Prostate gland (tissue), 2 donors: ENCODE results near the gene TAT. TPM values are rescaled to one million over a fixed set of nuclear protein-coding genes. Genes with fewer than 3 reads are reported as not detected.
"Not testable (repeated sequence)": the region's sequence is repeated elsewhere in the genome, so short reads cannot be mapped to it uniquely, and the experiment has no call there.

Experiments
- DNase-seq: peaks from one replicate; pipeline ENCODE4 v3.0.0-alpha.2; 2019; ENCODE audit warnings: low spot score
- H3K27ac ChIP-seq, 2 donors: fragments of 200-600 bp; sonication (generic); 2 replicates each; pipeline ENCODE4 v1.5.1; 2017 to 2019
- H3K27me3 ChIP-seq: fragments of 200-600 bp; sonication (generic); replicated peaks from 2 replicates; pipeline ENCODE4 v1.5.1; 2019; ENCODE audit not compliant: insufficient read depth
- H3K36me3 ChIP-seq, 2 donors: fragments of 200-600 bp; sonication (generic); 1 replicate in 1 of 2; 2 replicates in 1 of 2; pipeline versions ENCODE4 v1.5.1 to v1.8.1; 2017 to 2019
- H3K4me1 ChIP-seq: fragments of 200-600 bp; sonication (generic); replicated peaks from 2 replicates; pipeline ENCODE4 v1.5.1; 2019
- H3K4me3 ChIP-seq, 2 donors: fragments of 200-600 bp; sonication (generic); 2 replicates each; pipeline ENCODE4 v1.5.1; 2017 to 2019
- H3K9me3 ChIP-seq: fragments of 200-600 bp; sonication (generic); 2 replicates; pipeline ENCODE4 v1.5.1; 2017
- CTCF ChIP-seq, 4 experiments: fragments of 200-600 bp in 2 of 4; fragments of 450-650 bp in 2 of 4; sonication (generic) in 2 of 4; IDR thresholded peaks; 1 replicate in 3 of 4; 2 replicates in 1 of 4; pipeline ENCODE4 v1.5.1; 2016 to 2019; ENCODE audit warnings: antibody characterized with exemption in 4 of 4, mild to moderate bottlenecking in 2 of 4, moderate library complexity in 2 of 4
- POLR2A ChIP-seq: fragments of 450-650 bp; IDR thresholded peaks from one replicate; pipeline ENCODE4 v1.6.1; 2016; ENCODE audit warnings: antibody characterized with exemption, mild to moderate bottlenecking
- POLR2AphosphoS5 ChIP-seq: sonication (generic); formaldehyde crosslinking; IDR thresholded peaks from one replicate; pipeline ENCODE4 v1.6.1; 2017; ENCODE audit warnings: antibody characterized with exemption
- WGBS: methylation state at CpG from one replicate; pipeline ENCODE4 v1.1.5; 2018; 5-methylcytosine and 5-hydroxymethylcytosine counted together
- intact Hi-C: fragments of 100-400 bp; cut with DNase I; formaldehyde crosslinking; loops from one replicate; pipeline ENCODE4 v1.14.2; 2022
- total RNA-seq, 2 donors: library from RNA; depleted of rRNA; stranded (reverse); fragments of >200 nt; gene quantifications; one replicate each; pipeline ENCODE4 v1.1.0, GENCODE V29; 2016

Gene TAT
- total RNA-seq, 2 donors from 2014 or later, result 0.17 TPM; not detected in 1

- H3K36me3 ChIP-seq, result no peaks in the 10 kb centered on the region
- intact Hi-C loops, result no loop called here
- H3K27ac ChIP-seq, result no peak overlapping the region
- H3K4me1 ChIP-seq, result no peaks in the 10 kb centered on the region
- no peaks in the 10 kb centered on the region for H3K9me3 ChIP-seq
- no peaks in the 10 kb centered on the region for H3K27me3 ChIP-seq
- 31% methylated on average over 2 of the region's 2 CpGs for WGBS
- H3K4me3 ChIP-seq, result no peak overlapping the region
- no peak for DNase-seq
- TF ChIP-seq POLR2AphosphoS5, result no peak
- TF ChIP-seq POLR2A, result no peak
- no peak for TF ChIP-seq CTCF (IDR thresholded peaks at IDR 0.05)
Observed at GRCh38 chr16:71609066-71609465, 32.2 kb upstream of the TAT start.

GRCh38 chr16:71600822-71601221, 23.9 kb upstream of the TAT start:
- no peaks in the 10 kb centered on the region for H3K4me1 ChIP-seq
- H3K27me3 ChIP-seq, result no peaks in the 10 kb centered on the region
- no peaks in the 10 kb centered on the region for H3K36me3 ChIP-seq
- H3K27ac ChIP-seq, result no peak overlapping the region
- intact Hi-C loops, result no loop called here
- TF ChIP-seq CTCF (IDR thresholded peaks at IDR 0.05) (no peak), POLR2A (no peak), POLR2AphosphoS5 (no peak)
- WGBS, result 79% methylated on average over 8 of the region's 8 CpGs
- H3K4me3 ChIP-seq, result no peak overlapping the region
- DNase-seq, result no peak
- no peaks in the 10 kb centered on the region for H3K9me3 ChIP-seq

DNA sequence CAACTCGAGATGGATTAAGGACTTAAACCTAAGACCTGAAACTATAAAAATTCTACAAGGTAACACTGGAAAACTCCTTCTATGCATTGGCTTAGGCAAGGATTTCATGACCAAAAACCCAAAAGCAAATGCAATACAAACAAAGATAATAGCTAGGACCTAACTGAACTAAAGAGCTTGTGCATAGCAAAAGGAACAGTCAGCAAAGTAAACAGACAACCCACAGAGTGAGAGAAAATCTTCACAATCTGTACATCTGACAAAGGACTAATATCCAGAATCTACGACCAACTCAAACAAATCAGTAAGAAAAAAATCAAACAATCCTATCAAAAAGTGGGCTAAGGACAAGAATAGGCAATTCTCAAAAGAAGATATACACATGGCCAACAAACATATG, 21.5 kb upstream of the TAT start:
- H3K36me3 ChIP-seq, H3K9me3 ChIP-seq, H3K27me3 ChIP-seq, intact Hi-C loops, H3K4me3 ChIP-seq, DNase-seq, H3K4me1 ChIP-seq, H3K27ac ChIP-seq: not testable (repeated sequence)
- 26% methylated on average over 2 of the region's 2 CpGs for WGBS

DNA sequence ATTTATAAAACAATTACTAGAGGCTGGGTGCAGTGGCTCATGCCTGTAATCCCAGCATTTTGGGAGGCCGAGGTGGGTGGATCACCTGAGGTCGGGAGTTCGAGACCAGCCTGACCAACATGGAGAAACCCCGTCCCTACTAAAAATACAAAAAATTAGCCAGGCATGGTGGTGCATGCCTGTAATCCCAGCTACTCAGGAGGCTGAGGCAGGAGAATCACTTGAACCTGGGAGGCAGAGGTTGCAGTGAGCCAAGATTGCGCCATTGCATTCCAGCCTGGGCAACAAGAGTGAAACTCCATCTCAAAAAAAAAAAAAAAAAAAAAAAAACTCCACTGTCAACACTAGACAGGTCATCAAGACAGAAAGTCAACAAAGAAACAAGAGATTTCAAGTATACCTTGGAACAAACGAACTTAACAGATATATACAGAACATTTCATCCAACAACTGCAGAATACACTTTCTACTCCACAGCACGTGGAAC, 18.5 kb upstream of the TAT start:
- H3K36me3 ChIP-seq, H3K4me3 ChIP-seq, H3K27ac ChIP-seq, H3K27me3 ChIP-seq, H3K4me1 ChIP-seq, DNase-seq, intact Hi-C loops, H3K9me3 ChIP-seq: not testable (repeated sequence)
- peak; percentile 19 for TF ChIP-seq POLR2AphosphoS5
- 77% methylated on average over 7 of the region's 7 CpGs for WGBS

- Histone ChIP-seq H3K27ac (no peak overlapping the region), H3K36me3 (no peaks in the 10 kb centered on the region), H3K4me1 (no peaks in the 10 kb centered on the region), H3K4me3 (no peak overlapping the region), H3K27me3 (no peaks in the 10 kb centered on the region), H3K9me3 (no peaks in the 10 kb centered on the region)
- 69% methylated on average over 5 of the region's 5 CpGs for WGBS
- DNase-seq, result no peak
- intact Hi-C loops, result no loop called here
- TF ChIP-seq CTCF (IDR thresholded peaks at IDR 0.05) (no peak), POLR2AphosphoS5 (no peak)
Observed at GRCh38 chr16:71594000-71594646, 17.2 kb upstream of the TAT start.
